KMS-11 (cell line): ENCODE measurements around the gene ST6GALNAC5.

Source experiments
- H2AFZ ChIP-seq: fragments of 200-600 bp; sonication (generic); 2 replicates; pipeline ENCODE4 v1.6.1; 2016; ENCODE audit warnings: antibody characterized with exemption, mixed run types, low read depth
- H3K27ac ChIP-seq: fragments of 200-600 bp; sonication (generic); 2 replicates; pipeline ENCODE4 v1.6.1; 2016; ENCODE audit warnings: mild to moderate bottlenecking, mixed run types
- H3K27me3 ChIP-seq: fragments of 200-600 bp; sonication (generic); 2 replicates; pipeline ENCODE4 v1.6.1; 2017; ENCODE audit warnings: mild to moderate bottlenecking, low read depth, mixed run types, moderate library complexity; ENCODE audit not compliant: insufficient read depth
- H3K36me3 ChIP-seq: fragments of 200-600 bp; sonication (generic); 2 replicates; pipeline ENCODE4 v1.6.1; 2017; ENCODE audit warnings: mild to moderate bottlenecking, mixed run types; ENCODE audit not compliant: insufficient read depth
- H3K4me1 ChIP-seq: fragments of 200-600 bp; sonication (generic); 2 replicates; pipeline ENCODE4 v1.6.1; 2016; ENCODE audit warnings: mild to moderate bottlenecking, low read depth, mixed run types; ENCODE audit not compliant: poor library complexity, severe bottlenecking
- H3K4me2 ChIP-seq: fragments of 200-600 bp; sonication (generic); 2 replicates; pipeline ENCODE4 v1.7.0; 2016; ENCODE audit warnings: mild to moderate bottlenecking, mixed run types
- H3K4me3 ChIP-seq: fragments of 200-600 bp; sonication (generic); IDR thresholded peaks from 2 replicates; pipeline ENCODE4 v1.6.1; 2017; ENCODE audit warnings: low read depth, low read length, mixed read lengths; ENCODE audit not compliant: insufficient read depth
- H3K79me2 ChIP-seq: fragments of 200-600 bp; sonication (generic); 2 replicates; pipeline ENCODE4 v1.6.1; 2016; ENCODE audit warnings: low read depth, mixed run types; ENCODE audit not compliant: insufficient read depth
- H3K9ac ChIP-seq: fragments of 200-600 bp; sonication (generic); 2 replicates; pipeline ENCODE4 v1.6.1; 2016; ENCODE audit warnings: mild to moderate bottlenecking, mixed run types
- H4K20me1 ChIP-seq: fragments of 200-600 bp; sonication (generic); 2 replicates; pipeline ENCODE4 v1.6.1; 2016; ENCODE audit warnings: mild to moderate bottlenecking, mixed run types; ENCODE audit not compliant: insufficient read depth
- CTCF ChIP-seq: fragments of 200-600 bp; sonication (generic); conservative IDR thresholded peaks from 2 replicates; pipeline ENCODE4 v1.6.1; 2017; ENCODE audit warnings: low read depth, mild to moderate bottlenecking, antibody characterized with exemption, low read length, moderate library complexity, mixed read lengths

Gene ST6GALNAC5

DNA sequence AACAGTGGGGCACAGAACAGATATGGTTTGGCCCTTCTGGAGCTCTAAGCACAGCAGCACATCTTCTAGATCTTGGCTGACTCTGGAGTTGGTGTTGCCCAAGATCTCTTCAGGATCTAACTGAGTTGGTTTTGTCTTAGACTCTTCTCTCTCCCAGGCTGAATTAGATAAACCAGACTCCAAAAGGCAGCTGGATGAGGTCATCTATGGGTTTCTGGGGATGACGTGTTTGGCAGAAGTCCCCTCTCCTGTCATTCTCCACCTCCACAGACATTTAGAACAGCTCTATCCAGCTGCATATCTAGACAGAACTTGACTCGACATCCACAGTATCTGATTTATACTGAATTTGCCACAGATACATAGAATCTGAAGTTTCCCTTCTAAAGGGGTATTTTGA is 75.3 kb downstream of the ST6GALNAC5 start:
- H4K20me1 ChIP-seq = no peaks in the 10 kb centered on the region
- H3K27me3 ChIP-seq = no peaks in the 10 kb centered on the region
- no peak overlapping the region for H3K4me2 ChIP-seq
- H3K4me3 ChIP-seq = no peak overlapping the region
- peaks cover 24% of the 10 kb centered on the region for H3K4me1 ChIP-seq
- H3K9ac ChIP-seq = no peak overlapping the region
- H2AFZ ChIP-seq = no peak overlapping the region
- no peaks in the 10 kb centered on the region for H3K79me2 ChIP-seq
- no peak overlapping the region for H3K27ac ChIP-seq
- no peak for TF ChIP-seq CTCF
- H3K36me3 ChIP-seq = no peaks in the 10 kb centered on the region

- no peaks in the 10 kb centered on the region for H3K36me3 ChIP-seq
- H3K27me3 ChIP-seq = no peaks in the 10 kb centered on the region
- no peak overlapping the region for H3K9ac ChIP-seq
- no peak overlapping the region for H3K4me2 ChIP-seq
- TF ChIP-seq CTCF = no peak
- H3K79me2 ChIP-seq = no peaks in the 10 kb centered on the region
- H3K4me3 ChIP-seq = no peak overlapping the region
- peaks cover 7% of the 10 kb centered on the region for H3K4me1 ChIP-seq
- H2AFZ ChIP-seq = no peak overlapping the region
- no peak overlapping the region for H3K27ac ChIP-seq
- H4K20me1 ChIP-seq = no peaks in the 10 kb centered on the region
Observed at GRCh38 chr1:76944942-76945341, 77.7 kb downstream of the ST6GALNAC5 start.

GRCh38 chr1:76948846-76949245 is 81.6 kb downstream of the ST6GALNAC5 start:
- no peaks in the 10 kb centered on the region for H3K36me3 ChIP-seq
- H3K9ac ChIP-seq = no peak overlapping the region
- no peak overlapping the region for H3K27ac ChIP-seq
- no peaks in the 10 kb centered on the region for H3K27me3 ChIP-seq
- no peaks in the 10 kb centered on the region for H3K4me1 ChIP-seq
- H3K79me2 ChIP-seq = no peaks in the 10 kb centered on the region
- H3K4me2 ChIP-seq = no peak overlapping the region
- no peak overlapping the region for H2AFZ ChIP-seq
- TF ChIP-seq CTCF = no peak
- H3K4me3 ChIP-seq = no peak overlapping the region
- H4K20me1 ChIP-seq = no peaks in the 10 kb centered on the region

DNA sequence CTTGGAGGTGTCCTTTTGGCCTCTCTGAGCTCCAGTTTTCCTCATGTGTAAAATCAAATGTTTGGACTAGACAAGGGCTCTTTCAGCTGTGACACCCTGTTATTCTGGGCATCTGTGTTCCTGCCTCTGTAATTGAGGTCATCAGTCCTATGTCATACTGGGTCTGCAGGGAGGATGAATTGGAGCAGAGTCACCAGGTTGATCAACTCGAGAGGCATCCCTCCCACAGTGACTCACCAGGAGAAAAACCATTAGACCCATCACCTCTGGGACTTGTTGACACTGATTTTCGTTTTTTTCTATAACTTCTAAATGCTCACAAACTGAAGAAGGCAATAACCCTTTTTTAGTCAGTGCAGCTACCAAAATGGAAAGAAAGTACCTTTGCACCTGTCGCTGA is 82.2 kb downstream of the ST6GALNAC5 start:
- no peak overlapping the region for H2AFZ ChIP-seq
- H3K9ac ChIP-seq = no peak overlapping the region
- H4K20me1 ChIP-seq = no peaks in the 10 kb centered on the region
- H3K4me3 ChIP-seq = no peak overlapping the region
- H3K79me2 ChIP-seq = no peaks in the 10 kb centered on the region
- H3K4me1 ChIP-seq = no peaks in the 10 kb centered on the region
- no peaks in the 10 kb centered on the region for H3K36me3 ChIP-seq
- no peak overlapping the region for H3K27ac ChIP-seq
- TF ChIP-seq CTCF = no peak
- no peak overlapping the region for H3K4me2 ChIP-seq
- no peaks in the 10 kb centered on the region for H3K27me3 ChIP-seq

DNA sequence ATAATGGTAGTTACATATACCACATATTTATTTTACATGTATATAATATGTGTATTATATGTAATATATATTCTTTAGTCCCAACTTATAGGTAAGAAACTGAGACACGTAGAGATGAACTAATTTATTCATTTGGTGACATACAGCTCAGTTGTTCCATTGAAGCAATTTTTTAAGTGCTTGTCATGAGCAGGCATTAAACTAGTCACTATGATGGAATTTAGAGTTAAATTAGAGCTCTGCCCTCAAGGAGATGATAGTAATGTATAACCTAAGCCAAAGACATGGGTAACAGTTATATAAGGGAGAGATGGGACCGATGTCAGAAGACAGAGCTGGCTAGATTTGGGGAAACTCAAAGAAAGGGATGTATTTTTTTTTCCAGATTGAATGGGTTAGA is 83.0 kb downstream of the ST6GALNAC5 start:
- Histone ChIP-seq H3K9ac (no peak overlapping the region), H3K27me3 (no peaks in the 10 kb centered on the region), H3K4me1 (no peaks in the 10 kb centered on the region), H4K20me1 (no peaks in the 10 kb centered on the region), H2AFZ (no peak overlapping the region), H3K27ac (no peak overlapping the region), H3K4me3 (no peak overlapping the region), H3K4me2 (no peak overlapping the region), H3K79me2 (no peaks in the 10 kb centered on the region), H3K36me3 (no peaks in the 10 kb centered on the region)
- TF ChIP-seq CTCF = no peak
